GM23338 (cell line): Measurements from ENCODE around the gene ZBTB20. TPM values are rescaled to one million over a fixed set of nuclear protein-coding genes. Genes with fewer than 3 reads are reported as not detected.

Experiments
- ATAC-seq: fragments of 200-7000 bp; cut with Tn5 transposase; 3 replicates; pipeline ENCODE4 v1.9.1; 2020
- DNase-seq: peaks from one replicate; pipeline ENCODE4 v3.0.0-alpha.2; 2015; ENCODE audit warnings: low spot score
- H2AFZ ChIP-seq: fragments of 200-600 bp; sonication (generic); 2 replicates; pipeline ENCODE4 v1.8.0; 2016; ENCODE audit warnings: antibody characterized with exemption, mild to moderate bottlenecking, moderate library complexity
- H3F3A ChIP-seq: fragments of 200-600 bp; sonication (generic); replicated peaks from 2 replicates; pipeline ENCODE4 v1.8.0; 2017; ENCODE audit warnings: antibody characterized with exemption, mixed run types, low read depth
- H3K27ac ChIP-seq: fragments of 200-600 bp; sonication (generic); 2 replicates; pipeline ENCODE4 v1.6.1; 2016; ENCODE audit warnings: low read depth
- H3K27me3 ChIP-seq: fragments of 200-600 bp; sonication (generic); 2 replicates; pipeline ENCODE4 v1.8.0; 2016; ENCODE audit warnings: mild to moderate bottlenecking, mixed run types, moderate library complexity; ENCODE audit not compliant: insufficient read depth
- H3K36me3 ChIP-seq: fragments of 200-600 bp; sonication (generic); 2 replicates; pipeline ENCODE4 v1.8.0; 2016; ENCODE audit warnings: mild to moderate bottlenecking; ENCODE audit not compliant: insufficient read depth
- H3K4me1 ChIP-seq: fragments of 200-600 bp; sonication (generic); 2 replicates; pipeline ENCODE4 v1.8.0; 2016; ENCODE audit warnings: mild to moderate bottlenecking, moderate library complexity; ENCODE audit not compliant: insufficient read depth
- H3K4me2 ChIP-seq: fragments of 200-600 bp; sonication (generic); 2 replicates; pipeline ENCODE4 v1.7.1; 2017; ENCODE audit warnings: mixed run types
- H3K4me3 ChIP-seq: fragments of 200-600 bp; sonication (generic); 2 replicates; pipeline ENCODE4 v1.6.1; 2016; ENCODE audit warnings: mixed run types
- H3K79me2 ChIP-seq: fragments of 200-600 bp; sonication (generic); replicated peaks from 2 replicates; pipeline ENCODE4 v1.8.0; 2017; ENCODE audit warnings: mild to moderate bottlenecking; ENCODE audit not compliant: insufficient read depth
- H3K9me2 ChIP-seq: fragments of 200-600 bp; sonication (generic); 2 replicates; pipeline ENCODE4 v1.8.0; 2017; ENCODE audit not compliant: insufficient read depth
- H4K20me1 ChIP-seq: fragments of 200-600 bp; sonication (generic); replicated peaks from 2 replicates; pipeline ENCODE4 v1.8.0; 2017; ENCODE audit warnings: mild to moderate bottlenecking; ENCODE audit not compliant: insufficient read depth
- H3K27ac Mint-ChIP-seq: 2 replicates; pipeline ENCODE4 v1.8.0; 2020; ENCODE audit warnings: inconsistent platforms, mild to moderate bottlenecking, moderate library complexity, mixed read lengths
- H3K27me3 Mint-ChIP-seq: 3 replicates; pipeline ENCODE4 v1.8.0; 2022; ENCODE audit warnings: low read depth, mild to moderate bottlenecking, moderate library complexity, mixed read lengths, inconsistent platforms; ENCODE audit not compliant: insufficient read depth, poor library complexity
- H3K36me3 Mint-ChIP-seq: 3 replicates; pipeline ENCODE4 v1.8.0; 2021; ENCODE audit warnings: low read depth, mild to moderate bottlenecking, inconsistent platforms, moderate library complexity, mixed read lengths
- H3K4me1 Mint-ChIP-seq: 3 replicates; pipeline ENCODE4 v1.8.0; 2020; ENCODE audit warnings: mild to moderate bottlenecking, inconsistent platforms, mixed read lengths
- H3K4me3 Mint-ChIP-seq: 3 replicates; pipeline ENCODE4 v1.8.0; 2021; ENCODE audit warnings: moderate library complexity, mild to moderate bottlenecking, inconsistent platforms, mixed read lengths
- H3K9me3 Mint-ChIP-seq: 3 replicates; pipeline ENCODE4 v1.8.0; 2020; ENCODE audit warnings: moderate library complexity, mild to moderate bottlenecking, inconsistent platforms, mixed read lengths
- ETS1 ChIP-seq: IDR thresholded peaks from 2 replicates; pipeline ENCODE4 v1.6.1; 2016; ENCODE audit warnings: antibody characterized with exemption
- JUNB ChIP-seq: IDR thresholded peaks from one replicate; pipeline ENCODE4 v1.6.1; 2016; ENCODE audit warnings: antibody characterized with exemption; ENCODE audit not compliant: unreplicated experiment
- POLR2AphosphoS5 ChIP-seq: IDR thresholded peaks from 2 replicates; pipeline ENCODE4 v1.6.1; 2016; ENCODE audit warnings: antibody characterized with exemption, low read depth
- REST ChIP-seq: IDR thresholded peaks from one replicate; pipeline ENCODE4 v1.6.1; 2018; ENCODE audit warnings: antibody characterized with exemption; ENCODE audit not compliant: unreplicated experiment
- STAT1 ChIP-seq: IDR thresholded peaks from one replicate; pipeline ENCODE4 v1.6.1; 2016; ENCODE audit warnings: antibody characterized with exemption; ENCODE audit not compliant: unreplicated experiment
- ZNF114 ChIP-seq: fragments of 250-450 bp; sonication (Bioruptor Pico); IDR thresholded peaks from 2 replicates; pipeline ENCODE4 v1.5.0; 2020; ENCODE audit warnings: mild to moderate bottlenecking, moderate library complexity
- ZNF462 ChIP-seq: fragments of 250-450 bp; sonication (Bioruptor Pico); IDR thresholded peaks from 2 replicates; pipeline ENCODE4 v1.5.0; 2020; ENCODE audit warnings: mild to moderate bottlenecking, moderate library complexity
- polyA plus RNA-seq: library from polyadenylated mRNA; unstranded; fragments of >200 nt; fragmentation: Nextera tagmentation; extraction: Ambion mirVana; gene quantifications from 2 replicates; pipeline ENCODE4 v1.2.1, GENCODE V29; 2016
- total RNA-seq: library from RNA; depleted of rRNA; stranded (reverse); fragments of >200 nt; shearing (Covaris generic); gene quantifications from 2 replicates; pipeline ENCODE4 v1.2.3, GENCODE V29; 2014

The ZBTB20 gene
- total and polyA plus RNA-seq, 2 experiments from 2014 or later = 2.0 to 3.3 TPM

- TF ChIP-seq ZNF462 (no peak), POLR2AphosphoS5 (no peak), ETS1 (no peak), STAT1 (no peak), ZNF114 (CRISPR knock-in tag) (no peak)
Observed at GRCh38 chr3:114839476-114839875, 307.6 kb downstream of the ZBTB20 start (continued).

GRCh38 chr3:114838025-114838424, 309.1 kb downstream of the ZBTB20 start:
- TF ChIP-seq REST = no peak
- TF ChIP-seq JUNB = no peak
- no peaks in the 10 kb centered on the region for H4K20me1 ChIP-seq
- no peak overlapping the region for H3K4me3 ChIP-seq
- DNase-seq (no peak), ATAC-seq (no peak)
- H3F3A ChIP-seq = no peaks in the 10 kb centered on the region
- H3K27ac ChIP-seq = no peak overlapping the region
- no peaks in the 10 kb centered on the region for H3K79me2 ChIP-seq
- Mint-ChIP-seq H3K9me3 (no peaks in the 10 kb centered on the region), H3K27me3 (peaks cover 2% of the 10 kb centered on the region), H3K4me1 (no peaks in the 10 kb centered on the region), H3K4me3 (no peak overlapping the region), H3K27ac (no peak overlapping the region), H3K36me3 (no peaks in the 10 kb centered on the region)
- no peaks in the 10 kb centered on the region for H3K4me1 ChIP-seq
- peaks cover 4% of the 10 kb centered on the region for H3K9me2 ChIP-seq
- H3K4me2 ChIP-seq = no peak overlapping the region
- H2AFZ ChIP-seq = no peak overlapping the region
- no peaks in the 10 kb centered on the region for H3K36me3 ChIP-seq
- no peaks in the 10 kb centered on the region for H3K27me3 ChIP-seq
